GM21390 (cell line): ENCODE results near the gene SRI.

Source experiments
- ATAC-seq: cut with Tn5 transposase; IDR thresholded peaks from one replicate; pipeline ENCODE4 v1.9.1; 2021; ENCODE audit not compliant: unreplicated experiment

SRI gene

GRCh38 chr7:88226201-88226600, 6.4 kb upstream of the SRI start:
- no peak for ATAC-seq

GRCh38 chr7:88224601-88225275, 4.9 kb upstream of the SRI start:
- ATAC-seq: no peak

- ATAC-seq: no peak
These were observed 3.4 kb upstream of the SRI start for GRCh38 chr7:88223265-88223664.

GRCh38 chr7:88218836-88219605, 817 bp downstream of the SRI start:
- ATAC-seq: peak; percentile 28

GRCh38 chr7:88218429-88218745, 1.5 kb downstream of the SRI start:
- ATAC-seq: no peak

GRCh38 chr7:88217675-88218428, 2.0 kb downstream of the SRI start:
- ATAC-seq: peak; percentile 72

GRCh38 chr7:88216276-88216675, 3.6 kb downstream of the SRI start:
- ATAC-seq: no peak

GRCh38 chr7:88215295-88215694, 4.5 kb downstream of the SRI start:
- no peak for ATAC-seq

- ATAC-seq: no peak
These were observed 5.4 kb downstream of the SRI start for GRCh38 chr7:88214456-88214855.

- no peak for ATAC-seq
These were observed 6.9 kb downstream of the SRI start for GRCh38 chr7:88212918-88213317.

GRCh38 chr7:88208521-88208920, 11.3 kb downstream of the SRI start:
- ATAC-seq: no peak

- no peak for ATAC-seq
These were observed 13.6 kb downstream of the SRI start for GRCh38 chr7:88206254-88206653.

GRCh38 chr7:88205179-88205578, 14.7 kb downstream of the SRI start:
- no peak for ATAC-seq

- no peak for ATAC-seq
These were observed 15.2 kb downstream of the SRI start for GRCh38 chr7:88204525-88205110.

- no peak for ATAC-seq
These were observed 16.4 kb downstream of the SRI start for GRCh38 chr7:88203401-88203800.

GRCh38 chr7:88202799-88203198, 17.0 kb downstream of the SRI start:
- ATAC-seq: no peak

- no peak for ATAC-seq
These were observed 17.6 kb downstream of the SRI start for GRCh38 chr7:88202278-88202677.

- no peak for ATAC-seq
These were observed 18.5 kb downstream of the SRI start for GRCh38 chr7:88201305-88201704.

GRCh38 chr7:88200789-88201188, 19.0 kb downstream of the SRI start:
- no peak for ATAC-seq

- ATAC-seq: no peak
These were observed 19.6 kb downstream of the SRI start for GRCh38 chr7:88200261-88200660.

GRCh38 chr7:88191911-88192310, 27.9 kb downstream of the SRI start:
- no peak for ATAC-seq

GRCh38 chr7:88185650-88186049, 34.2 kb downstream of the SRI start:
- ATAC-seq: no peak
